K562 (cell line): ENCODE results near the gene TECPR1. TPM values are rescaled to one million over a fixed set of nuclear protein-coding genes. Genes with fewer than 3 reads are reported as not detected.

Experiments used
- ARID2 ChIP-seq: fragments of 450-650 bp; IDR thresholded peaks from 2 replicates; pipeline ENCODE4 v1.6.1; 2017; ENCODE audit warnings: antibody characterized with exemption, mild to moderate bottlenecking
- CTBP1 ChIP-seq: fragments of 450-650 bp; IDR thresholded peaks from 2 replicates; pipeline ENCODE4 v1.6.1; 2016; ENCODE audit warnings: borderline replicate concordance
- ERF ChIP-seq: fragments of 450-650 bp; formaldehyde crosslinking; IDR thresholded peaks from 2 replicates; pipeline ENCODE4 v1.4.0; 2020; ENCODE audit warnings: mild to moderate bottlenecking, mixed read lengths
- JUN ChIP-seq, 2 experiments: sonication (generic) in 1 of 2; formaldehyde crosslinking in 1 of 2; IDR thresholded peaks; 2 replicates each; pipeline versions ENCODE4 v1.6.1 to v1.8.0; 2012 to 2022; ENCODE audit warnings: borderline replicate concordance in 2 of 2, mild to moderate bottlenecking in 2 of 2, improper control_type of control experiment in 1 of 2, low read depth in 1 of 2, low read length in 1 of 2, missing genetic modification reagents in 1 of 2
- NFRKB ChIP-seq: fragments of 450-650 bp; IDR thresholded peaks from 2 replicates; pipeline ENCODE4 v1.6.1; 2016; ENCODE audit warnings: low read depth
- OTX1 ChIP-seq: fragments of 450-650 bp; formaldehyde crosslinking; IDR thresholded peaks from 2 replicates; pipeline ENCODE4 v1.4.0; 2022; ENCODE audit warnings: mild to moderate bottlenecking
- POLR2AphosphoS2 ChIP-seq: IDR thresholded peaks from 2 replicates; pipeline ENCODE4 v1.6.1; 2012; ENCODE audit warnings: low read length, improper control_type of control experiment
- POLR2B ChIP-seq: fragments of 450-650 bp; IDR thresholded peaks from 2 replicates; pipeline ENCODE4 v1.6.1; 2018; ENCODE audit warnings: low read depth; ENCODE audit not compliant: partially characterized antibody
- POLR2G ChIP-seq: fragments of 200-400 bp; formaldehyde crosslinking; IDR thresholded peaks from 2 replicates; pipeline ENCODE4 v1.6.1; 2017; ENCODE audit warnings: low read depth, mild to moderate bottlenecking, antibody characterized with exemption, low read length, moderate library complexity
- RAD21 ChIP-seq, 2 experiments: fragments of 250-450 bp in 1 of 2; fragments of 450-650 bp in 1 of 2; sonication (Bioruptor Pico) in 1 of 2; formaldehyde crosslinking in 1 of 2; IDR thresholded peaks in 1 of 2; conservative IDR thresholded peaks in 1 of 2; 2 replicates each; pipeline versions ENCODE4 v1.4.0 to v1.8.0; 2020 to 2022; ENCODE audit warnings: mild to moderate bottlenecking in 2 of 2, moderate library complexity in 1 of 2
- REST ChIP-seq, 2 experiments: fragments of 450-650 bp; formaldehyde crosslinking in 1 of 2; IDR thresholded peaks; 2 replicates each; pipeline versions ENCODE4 v1.4.0 to v1.6.1; 2014 to 2020; ENCODE audit warnings: mild to moderate bottlenecking in 2 of 2, borderline replicate concordance in 1 of 2, low read depth in 1 of 2
- SMC3 ChIP-seq: conservative IDR thresholded peaks from 2 replicates; pipeline ENCODE4 v1.6.1; 2011; ENCODE audit warnings: low read depth, low read length, improper control_type of control experiment; ENCODE audit not compliant: insufficient read depth
- SRSF3 ChIP-seq: fragments of 200-400 bp; formaldehyde crosslinking; IDR thresholded peaks from 2 replicates; pipeline ENCODE4 v1.6.1; 2016; ENCODE audit warnings: mild to moderate bottlenecking, low read length, moderate library complexity; ENCODE audit not compliant: insufficient read depth
- THAP12 ChIP-seq: fragments of 250-450 bp; sonication (Bioruptor Pico); IDR thresholded peaks from 2 replicates; pipeline ENCODE4 v1.9.0; 2021; ENCODE audit warnings: mild to moderate bottlenecking, inconsistent platforms
- ZNF134 ChIP-seq: fragments of 250-450 bp; sonication (Bioruptor Pico); conservative IDR thresholded peaks from 2 replicates; pipeline ENCODE4 v1.4.0; 2020
- ZNF24 ChIP-seq: fragments of 450-650 bp; IDR thresholded peaks from 2 replicates; pipeline ENCODE4 v1.6.1; 2016
- ZNF707 ChIP-seq: fragments of 250-450 bp; sonication (Bioruptor Pico); conservative IDR thresholded peaks from 2 replicates; pipeline ENCODE4 v1.8.0; 2022; ENCODE audit warnings: inconsistent platforms, mild to moderate bottlenecking, moderate library complexity
- polyA plus RNA-seq, 8 experiments: library from polyadenylated mRNA; depleted of rRNA in 4 of 8; stranded (reverse) in 5 of 8; unstranded in 3 of 8; fragments of >200 nt; fragmentation: Nextera tagmentation in 2 of 8; fragmentation: Illumina TruSeq in 1 of 8; extraction: Ambion mirVana in 2 of 8; extraction: Trizol in 1 of 8; gene quantifications; 2 replicates each; pipeline versions ENCODE4 v1.2.1 to v1.2.3, GENCODE V29; 2011 to 2014; ENCODE audit warnings: inconsistent platforms in 1 of 8, missing spikeins in 1 of 8
- total RNA-seq, 7 experiments: library from RNA; depleted of rRNA in 6 of 7; stranded (reverse); fragments of >200 nt in 6 of 7; fragmentation: Illumina TruSeq in 2 of 7; extraction: Trizol in 2 of 7; gene quantifications; 2 replicates each; pipeline versions ENCODE4 v1.2.1 to v1.2.3, GENCODE V29; 2011 to 2021; ENCODE audit warnings: low replicate concordance in 1 of 7

TECPR1 gene
- total and polyA plus RNA-seq, 9 of the 15 experiments (the other 6 are each of a cell fraction or from before 2014, with no cell fraction given): 0.17 to 15.0 (median 2.2) TPM

- TF ChIP-seq NFRKB (no peak), RAD21 (CRISPR knock-in tag; conservative IDR thresholded peaks at IDR 0.05 in 1 of 2, IDR thresholded peaks at IDR 0.05 in 1 of 2) (peak; percentile 83 to 92), JUN (IDR thresholded peaks at IDR 0.05; ENCODE audit: borderline replicate concordance, low read depth, low read length) (no peak), JUN (CRISPR knock-in tag; IDR thresholded peaks at IDR 0.05; ENCODE audit: borderline replicate concordance) (no peak), SMC3 (peak; percentile 80), POLR2B (no peak), ZNF24 (0 out of 2 replicates have a peak, but pooled peaks have one; percentile 16), OTX1 (no peak), ZNF707 (CRISPR knock-in tag) (no peak), POLR2G (peak; percentile 64), ARID2 (peak; percentile 50; the same call in 1 of the 2 replicates), REST (IDR thresholded peaks at IDR 0.05; ENCODE audit: borderline replicate concordance) (peak; percentile 84), REST (CRISPR knock-in tag; IDR thresholded peaks at IDR 0.05; ENCODE audit: low read depth) (no peak), SRSF3 (no peak), CTBP1 (peak; percentile 33; the same call in 1 of the 2 replicates), POLR2AphosphoS2 (no peak), ERF (CRISPR knock-in tag) (no peak), ZNF134 (no peak), THAP12 (CRISPR knock-in tag) (no peak)
These were observed 42.9 kb upstream of the TECPR1 start (continued) for GRCh38 chr7:98294798-98295382.
